ENCODE data around the gene CRNN.

Gene CRNN

DNA sequence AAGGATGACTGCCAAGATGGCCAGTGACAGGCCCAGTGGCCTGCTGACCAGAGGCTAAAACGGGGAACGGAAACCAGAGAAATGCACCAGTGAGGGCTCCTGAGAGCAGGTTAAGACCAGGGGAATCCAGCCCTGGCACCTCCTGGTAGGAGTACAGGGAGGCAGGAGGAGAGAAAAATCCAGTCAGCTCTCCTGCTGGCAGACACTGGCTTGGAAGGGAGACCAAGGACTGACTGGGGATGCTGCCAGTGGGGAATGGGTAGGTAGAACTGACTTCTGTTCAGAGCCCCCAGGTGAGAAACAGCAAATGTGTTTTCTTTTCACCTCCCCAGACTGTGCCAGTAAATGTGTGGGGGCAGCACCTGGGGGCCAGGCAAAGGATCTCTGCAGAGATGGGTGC, 27.7 kb upstream of the CRNN start:
- no CpG with 5 or more reads among the region's 2 CpGs for WGBS, 2 donors (ENCODE audit: extremely low coverage in 2 of 2, insufficient read length in 2 of 2, insufficient replicate concordance in 1 of 2)
- H3K4me2 ChIP-seq (ENCODE audit: insufficient read depth, low read length, poor library complexity, severe bottlenecking) = no peak overlapping the region
- H2BK15ac ChIP-seq (ENCODE audit: low read length) = no peak overlapping the region

DNA sequence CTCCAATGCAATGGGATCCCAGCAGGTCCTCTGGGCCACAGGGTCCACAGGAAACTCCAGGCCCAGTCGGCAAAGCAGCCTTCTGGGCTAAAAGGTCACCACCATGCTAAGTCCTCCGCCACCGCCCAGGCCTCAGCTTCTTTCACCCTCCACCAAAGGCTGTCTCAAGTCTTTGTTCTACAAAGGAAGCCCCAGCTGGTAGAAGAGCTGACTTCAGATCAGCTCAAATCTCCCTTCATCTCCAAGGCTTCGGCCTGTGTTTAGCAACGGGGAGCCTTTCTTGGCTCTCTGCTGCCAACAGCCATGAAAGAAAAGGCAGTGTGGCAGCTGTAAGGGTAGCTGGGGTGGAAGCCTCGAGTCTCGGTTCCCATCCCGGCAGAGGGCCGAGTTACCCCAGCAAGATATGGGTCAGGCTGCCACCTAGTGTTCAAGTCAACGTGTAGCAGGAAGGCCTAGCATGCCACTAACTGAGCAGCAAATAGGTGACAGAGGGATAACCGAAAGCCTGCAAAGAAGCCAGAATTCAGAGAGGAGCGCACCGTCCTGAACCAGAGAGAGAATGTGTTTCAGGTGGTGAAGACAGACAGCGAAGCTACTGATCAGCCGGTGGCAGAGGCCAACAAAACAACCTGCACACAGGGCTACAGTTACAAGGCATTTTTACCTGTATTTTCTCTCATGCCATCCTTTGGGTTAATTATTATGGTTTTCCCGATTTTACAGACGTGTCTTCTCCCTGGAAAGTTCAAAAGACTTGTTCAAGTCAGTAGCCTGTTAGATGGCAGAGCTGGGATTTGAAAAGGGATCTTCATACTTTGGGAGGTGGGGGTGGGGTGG, 26.8 kb upstream of the CRNN start:
- Histone ChIP-seq H3K79me1 (ENCODE audit: low read depth, low read length) (no peaks in the 10 kb centered on the region), H4K8ac (ENCODE audit: low read depth, low read length) (no peak overlapping the region), H2BK12ac (ENCODE audit: low read length) (no peak overlapping the region), H3K23ac (ENCODE audit: low read depth, low read length, poor library complexity) (no peak overlapping the region), H3K4ac (ENCODE audit: low read length) (no peak overlapping the region), H4K91ac (ENCODE audit: low read depth, low read length, poor library complexity) (no peak overlapping the region), H3K4me3 (ENCODE audit: low read length in 2 of 2) (no peak overlapping the region), H3K27me3 (ENCODE audit: control insufficient read depth in 3 of 3, insufficient read depth in 3 of 3, low read depth in 1 of 3, low read length in 3 of 3) (peaks cover 0 to 2% (median 2%) of the 10 kb centered on the region in 3 experiments), H3K14ac (ENCODE audit: low read length) (no peak overlapping the region), H3K36me3 (replicated peaks in 1 of 2; ENCODE audit: control insufficient read depth in 2 of 2, insufficient read depth in 2 of 2, low read length in 2 of 2) (no peaks in the 10 kb centered on the region), H2AK5ac (ENCODE audit: low read depth, low read length) (no peak overlapping the region), H3K4me2 (ENCODE audit: insufficient read depth, low read length, poor library complexity, severe bottlenecking) (no peak overlapping the region), H2BK120ac (ENCODE audit: low read depth, low read length) (no peak overlapping the region), H3K18ac (ENCODE audit: low read length) (no peak overlapping the region), H3K4me1 (ENCODE audit: control insufficient read depth in 2 of 2, insufficient read depth in 1 of 2, low read depth in 1 of 2, low read length in 2 of 2) (no peaks in the 10 kb centered on the region), H2AFZ (ENCODE audit: low read length) (peak overlapping the region; percentile 73), H2BK15ac (ENCODE audit: low read length) (no peak overlapping the region), H2BK5ac (ENCODE audit: low read length) (no peak overlapping the region), H3K9ac (ENCODE audit: low read depth, low read length, poor library complexity) (no peak overlapping the region), H3K9me3 (replicated peaks in 1 of 2; ENCODE audit: control insufficient read depth in 2 of 2, insufficient read depth in 1 of 2, low read depth in 1 of 2, low read length in 2 of 2) (peaks cover 0 to 47% of the 10 kb centered on the region in 2 donors), H3K27ac (replicated peaks; ENCODE audit: low read length) (no peak overlapping the region)
- WGBS, 2 donors (ENCODE audit: extremely low coverage in 2 of 2, insufficient read length in 2 of 2, insufficient replicate concordance in 1 of 2) = no CpG with 5 or more reads among the region's 17 CpGs
- DNase-seq (ENCODE audit: low spot score) = no peak

More for the DNA sequence above, 27.7 kb upstream of the CRNN start:
- Histone ChIP-seq H2AFZ (ENCODE audit: low read length) (no peak overlapping the region), H3K79me1 (ENCODE audit: low read depth, low read length) (no peaks in the 10 kb centered on the region), H3K27me3 (ENCODE audit: control insufficient read depth in 3 of 3, insufficient read depth in 3 of 3, low read depth in 1 of 3, low read length in 3 of 3) (peaks cover 0 to 2% (median 2%) of the 10 kb centered on the region in 3 experiments), H2BK120ac (ENCODE audit: low read depth, low read length) (no peak overlapping the region), H3K9ac (ENCODE audit: low read depth, low read length, poor library complexity) (no peak overlapping the region), H4K8ac (ENCODE audit: low read depth, low read length) (no peak overlapping the region), H3K4me3 (ENCODE audit: low read length in 2 of 2) (peak overlapping the region in 1 of 2 donors; percentile 54), H2BK12ac (ENCODE audit: low read length) (no peak overlapping the region), H3K4me1 (ENCODE audit: control insufficient read depth in 2 of 2, insufficient read depth in 1 of 2, low read depth in 1 of 2, low read length in 2 of 2) (no peaks in the 10 kb centered on the region), H4K91ac (ENCODE audit: low read depth, low read length, poor library complexity) (no peak overlapping the region), H3K23ac (ENCODE audit: low read depth, low read length, poor library complexity) (no peak overlapping the region), H3K4ac (ENCODE audit: low read length) (no peak overlapping the region), H2AK5ac (ENCODE audit: low read depth, low read length) (no peak overlapping the region), H3K14ac (ENCODE audit: low read length) (no peak overlapping the region), H3K18ac (ENCODE audit: low read length) (no peak overlapping the region), H3K9me3 (replicated peaks in 1 of 2; ENCODE audit: control insufficient read depth in 2 of 2, insufficient read depth in 1 of 2, low read depth in 1 of 2, low read length in 2 of 2) (peaks cover 0 to 52% of the 10 kb centered on the region in 2 donors), H3K36me3 (replicated peaks in 1 of 2; ENCODE audit: control insufficient read depth in 2 of 2, insufficient read depth in 2 of 2, low read length in 2 of 2) (no peaks in the 10 kb centered on the region), H3K27ac (replicated peaks; ENCODE audit: low read length) (no peak overlapping the region), H2BK5ac (ENCODE audit: low read length) (no peak overlapping the region)
- DNase-seq (ENCODE audit: low spot score) = no peak

DNA sequence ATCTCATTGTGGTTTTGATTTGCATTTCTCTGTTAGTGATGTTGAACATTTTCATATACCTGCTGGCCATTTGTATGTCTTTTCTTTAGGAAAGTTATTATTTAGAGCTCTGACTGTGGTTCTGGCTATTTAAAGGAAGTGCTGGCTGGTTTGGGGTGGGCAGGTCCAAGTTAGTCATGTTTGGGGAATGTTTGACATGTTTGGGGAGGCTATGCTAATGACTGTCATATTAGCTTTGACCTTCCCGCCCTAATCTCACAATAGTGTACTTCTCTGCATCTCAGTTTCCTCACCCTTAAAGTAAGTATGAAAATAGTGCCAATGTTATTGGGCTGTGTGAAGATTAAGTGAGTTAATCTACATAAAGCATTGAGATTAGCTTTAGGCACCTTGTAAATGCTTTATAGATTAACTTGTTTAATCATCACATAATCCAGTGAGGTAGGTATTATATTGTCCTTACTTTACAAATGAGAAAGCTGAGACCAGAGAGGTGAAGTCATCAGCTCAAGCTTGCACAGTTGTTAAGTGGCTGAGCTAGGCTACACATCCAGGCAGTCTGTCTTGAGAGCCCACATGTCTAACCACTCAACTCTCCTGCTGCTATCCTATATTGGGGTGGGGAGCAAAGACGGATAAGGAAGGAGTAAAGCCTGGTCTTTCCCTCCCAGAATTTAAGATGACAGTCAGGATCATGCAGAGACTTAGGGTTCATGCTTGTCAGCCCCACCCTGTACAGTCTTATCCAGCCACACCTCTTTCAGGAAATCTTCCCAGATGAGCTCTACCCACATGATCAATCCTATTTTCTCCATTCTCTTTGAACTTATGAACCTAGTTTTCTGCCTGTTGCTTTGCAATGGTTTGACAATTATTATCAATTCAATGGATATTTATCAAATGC, 22.8 kb upstream of the CRNN start:
- no peak overlapping the region for H2AFZ ChIP-seq (ENCODE audit: low read length)
- no peak overlapping the region for H2BK120ac ChIP-seq (ENCODE audit: low read depth, low read length)
- no peaks in the 10 kb centered on the region for H3K79me1 ChIP-seq (ENCODE audit: low read depth, low read length)
- no peak overlapping the region for H4K8ac ChIP-seq (ENCODE audit: low read depth, low read length)
- no peak overlapping the region for H3K4ac ChIP-seq (ENCODE audit: low read length)
- DNase-seq (ENCODE audit: low spot score) = no peak
- no peak overlapping the region for H3K27ac ChIP-seq (replicated peaks; ENCODE audit: low read length)
- no peak overlapping the region for H3K9ac ChIP-seq (ENCODE audit: low read depth, low read length, poor library complexity)
- H2BK5ac ChIP-seq (ENCODE audit: low read length) = no peak overlapping the region
- H3K4me2 ChIP-seq (ENCODE audit: insufficient read depth, low read length, poor library complexity, severe bottlenecking) = no peak overlapping the region
- H3K14ac ChIP-seq (ENCODE audit: low read length) = no peak overlapping the region
- no CpG with 5 or more reads among the region's 2 CpGs for WGBS, 2 donors (ENCODE audit: extremely low coverage in 2 of 2, insufficient read length in 2 of 2, insufficient replicate concordance in 1 of 2)
- H2BK15ac ChIP-seq (ENCODE audit: low read length) = no peak overlapping the region
- H3K36me3 ChIP-seq (replicated peaks in 1 of 2; ENCODE audit: control insufficient read depth in 2 of 2, insufficient read depth in 2 of 2, low read length in 2 of 2) = no peaks in the 10 kb centered on the region
- no peak overlapping the region for H2AK5ac ChIP-seq (ENCODE audit: low read depth, low read length)
- H3K4me1 ChIP-seq (ENCODE audit: control insufficient read depth in 2 of 2, insufficient read depth in 1 of 2, low read depth in 1 of 2, low read length in 2 of 2) = no peaks in the 10 kb centered on the region
- no peak overlapping the region for H3K4me3 ChIP-seq (ENCODE audit: low read length in 2 of 2)
- no peak overlapping the region for H4K91ac ChIP-seq (ENCODE audit: low read depth, low read length, poor library complexity)
- H3K27me3 ChIP-seq (ENCODE audit: control insufficient read depth in 3 of 3, insufficient read depth in 3 of 3, low read depth in 1 of 3, low read length in 3 of 3) = peaks cover 0 to 2% (median 2%) of the 10 kb centered on the region in 3 experiments
- H3K9me3 ChIP-seq (replicated peaks in 1 of 2; ENCODE audit: control insufficient read depth in 2 of 2, insufficient read depth in 1 of 2, low read depth in 1 of 2, low read length in 2 of 2) = peaks cover 0 to 30% of the 10 kb centered on the region in 2 donors
- no peak overlapping the region for H3K23ac ChIP-seq (ENCODE audit: low read depth, low read length, poor library complexity)
- H2BK12ac ChIP-seq (ENCODE audit: low read length) = no peak overlapping the region
- no peak overlapping the region for H3K18ac ChIP-seq (ENCODE audit: low read length)

DNA sequence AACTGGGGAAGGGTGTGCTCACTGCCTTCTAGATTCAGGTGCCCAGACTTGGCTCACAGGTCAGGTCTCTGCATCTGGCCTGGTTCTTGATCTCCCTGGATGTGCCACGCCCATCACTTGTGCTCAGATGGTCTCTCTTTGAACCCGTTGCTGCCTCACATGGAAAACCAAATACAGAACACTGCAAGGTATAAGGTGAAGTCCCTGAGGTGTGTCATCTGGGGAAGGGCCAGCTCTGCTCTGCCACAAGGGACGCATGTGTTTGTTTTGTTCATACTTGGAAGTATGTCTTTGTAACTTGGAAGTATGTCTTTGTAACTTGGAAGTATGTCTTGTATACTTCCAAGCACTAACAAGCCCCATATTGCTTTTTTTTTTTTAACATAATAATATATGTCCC, 13.4 kb upstream of the CRNN start:
- H2BK120ac ChIP-seq (ENCODE audit: low read depth, low read length) = no peak overlapping the region
- no peak for DNase-seq (ENCODE audit: low spot score)
- H3K9me3 ChIP-seq (replicated peaks in 1 of 2; ENCODE audit: control insufficient read depth in 2 of 2, insufficient read depth in 1 of 2, low read depth in 1 of 2, low read length in 2 of 2) = peaks cover 0 to 23% of the 10 kb centered on the region in 2 donors
- H3K79me1 ChIP-seq (ENCODE audit: low read depth, low read length) = no peaks in the 10 kb centered on the region
- H3K27ac ChIP-seq (replicated peaks; ENCODE audit: low read length) = no peak overlapping the region
- no peak overlapping the region for H3K14ac ChIP-seq (ENCODE audit: low read length)
- no peak overlapping the region for H2BK15ac ChIP-seq (ENCODE audit: low read length)
- H2AK5ac ChIP-seq (ENCODE audit: low read depth, low read length) = no peak overlapping the region
- H3K36me3 ChIP-seq (replicated peaks in 1 of 2; ENCODE audit: control insufficient read depth in 2 of 2, insufficient read depth in 2 of 2, low read length in 2 of 2) = no peaks in the 10 kb centered on the region
- no peak overlapping the region for H3K9ac ChIP-seq (ENCODE audit: low read depth, low read length, poor library complexity)
- H3K4me1 ChIP-seq (ENCODE audit: control insufficient read depth in 2 of 2, insufficient read depth in 1 of 2, low read depth in 1 of 2, low read length in 2 of 2) = no peaks in the 10 kb centered on the region
- no peak overlapping the region for H2BK5ac ChIP-seq (ENCODE audit: low read length)
- H3K23ac ChIP-seq (ENCODE audit: low read depth, low read length, poor library complexity) = no peak overlapping the region
- no peak overlapping the region for H3K4me3 ChIP-seq (ENCODE audit: low read length in 2 of 2)
- no peak overlapping the region for H3K4me2 ChIP-seq (ENCODE audit: insufficient read depth, low read length, poor library complexity, severe bottlenecking)
- H2BK12ac ChIP-seq (ENCODE audit: low read length) = no peak overlapping the region
- WGBS, 2 donors (ENCODE audit: extremely low coverage in 2 of 2, insufficient read length in 2 of 2, insufficient replicate concordance in 1 of 2) = no CpG with 5 or more reads among the region's 3 CpGs
- no peaks in the 10 kb centered on the region for H3K27me3 ChIP-seq (ENCODE audit: control insufficient read depth in 3 of 3, insufficient read depth in 3 of 3, low read depth in 1 of 3, low read length in 3 of 3)
- H4K91ac ChIP-seq (ENCODE audit: low read depth, low read length, poor library complexity) = no peak overlapping the region
- no peak overlapping the region for H3K4ac ChIP-seq (ENCODE audit: low read length)
- H4K8ac ChIP-seq (ENCODE audit: low read depth, low read length) = no peak overlapping the region
- H3K18ac ChIP-seq (ENCODE audit: low read length) = no peak overlapping the region
- H2AFZ ChIP-seq (ENCODE audit: low read length) = no peak overlapping the region

Data from neuronal stem cell (in vitro differentiated cells).